GM04504 (cell line): ENCODE measurements around the gene CAMTA1.

Experiments used
- DNase-seq: peaks from one replicate; pipeline ENCODE4 v3.0.0-alpha.2; 2012; ENCODE audit warnings: low read depth

Gene CAMTA1

GRCh38 chr1:6979003-6979613 lies 193.9 kb downstream of the CAMTA1 start:
- no peak for DNase-seq

- no peak for DNase-seq
Observed at GRCh38 chr1:6981595-6981994, 196.3 kb downstream of the CAMTA1 start.

GRCh38 chr1:6982443-6982842 lies 197.2 kb downstream of the CAMTA1 start:
- DNase-seq, result no peak

- no peak for DNase-seq
Observed at GRCh38 chr1:6982860-6983259, 197.6 kb downstream of the CAMTA1 start.

- DNase-seq, result no peak
Observed at GRCh38 chr1:6984536-6984935, 199.3 kb downstream of the CAMTA1 start.

- no peak for DNase-seq
Observed at GRCh38 chr1:6984986-6985385, 199.7 kb downstream of the CAMTA1 start.

GRCh38 chr1:6985549-6986276 lies 200.5 kb downstream of the CAMTA1 start:
- DNase-seq, result no peak

- no peak for DNase-seq
Observed at GRCh38 chr1:6986281-6986680, 201.0 kb downstream of the CAMTA1 start.

GRCh38 chr1:6987940-6988339 lies 202.7 kb downstream of the CAMTA1 start:
- DNase-seq, result no peak

GRCh38 chr1:6988796-6989195 lies 203.5 kb downstream of the CAMTA1 start:
- DNase-seq, result no peak

- DNase-seq, result no peak
Observed at GRCh38 chr1:6989212-6990159, 204.2 kb downstream of the CAMTA1 start.

- peak; percentile 23 for DNase-seq
Observed at GRCh38 chr1:6991266-6991665, 206.0 kb downstream of the CAMTA1 start.

- no peak for DNase-seq
Observed at GRCh38 chr1:6995789-6996188, 210.5 kb downstream of the CAMTA1 start.

- no peak for DNase-seq
Observed at GRCh38 chr1:6996371-6996770, 211.1 kb downstream of the CAMTA1 start.

GRCh38 chr1:6996866-6997265 lies 211.6 kb downstream of the CAMTA1 start:
- no peak for DNase-seq

GRCh38 chr1:6998267-6998666 lies 213.0 kb downstream of the CAMTA1 start:
- no peak for DNase-seq

GRCh38 chr1:6999826-7000225 lies 214.6 kb downstream of the CAMTA1 start:
- no peak for DNase-seq

- no peak for DNase-seq
Observed at GRCh38 chr1:7000720-7001119, 215.5 kb downstream of the CAMTA1 start.

- DNase-seq, result no peak
Observed at GRCh38 chr1:7002728-7003127, 217.5 kb downstream of the CAMTA1 start.

- DNase-seq, result no peak
Observed at GRCh38 chr1:7003676-7004075, 218.4 kb downstream of the CAMTA1 start.

- DNase-seq, result no peak
Observed at GRCh38 chr1:7004181-7004580, 218.9 kb downstream of the CAMTA1 start.

- no peak for DNase-seq
Observed at GRCh38 chr1:7005762-7006161, 220.5 kb downstream of the CAMTA1 start.
